GM19438 (cell line): Measurements from ENCODE around the gene DPYD.
"Not testable (repeated sequence)": the region's sequence is repeated elsewhere in the genome, so short reads cannot be mapped to it uniquely, and the experiment has no call there.

Experiments used
- ATAC-seq: cut with Tn5 transposase; IDR thresholded peaks from one replicate; pipeline ENCODE4 v1.9.1; 2021; ENCODE audit warnings: low read depth; ENCODE audit not compliant: unreplicated experiment

The DPYD gene

GRCh38 chr1:97252925-97253324, 667.9 kb downstream of the DPYD start:
- no peak for ATAC-seq

- no peak for ATAC-seq
These were observed 668.8 kb downstream of the DPYD start for GRCh38 chr1:97252076-97252475.

GRCh38 chr1:97247196-97247595, 673.6 kb downstream of the DPYD start:
- ATAC-seq = no peak

GRCh38 chr1:97245682-97246081, 675.2 kb downstream of the DPYD start:
- ATAC-seq = no peak

- ATAC-seq = no peak
These were observed 675.8 kb downstream of the DPYD start for GRCh38 chr1:97245026-97245425.

- ATAC-seq = no peak
These were observed 676.8 kb downstream of the DPYD start for GRCh38 chr1:97243973-97244560.

- ATAC-seq = no peak
These were observed 682.0 kb downstream of the DPYD start for GRCh38 chr1:97238816-97239215.

GRCh38 chr1:97231354-97231753, 689.5 kb downstream of the DPYD start:
- not testable (repeated sequence) for ATAC-seq

GRCh38 chr1:97212671-97213070, 708.2 kb downstream of the DPYD start:
- ATAC-seq = no peak

GRCh38 chr1:97210307-97210706, 710.5 kb downstream of the DPYD start:
- no peak for ATAC-seq

GRCh38 chr1:97209381-97209957, 711.4 kb downstream of the DPYD start:
- ATAC-seq = no peak

GRCh38 chr1:97207868-97208267, 713.0 kb downstream of the DPYD start:
- ATAC-seq = no peak

- no peak for ATAC-seq
These were observed 716.4 kb downstream of the DPYD start for GRCh38 chr1:97204468-97204867.

GRCh38 chr1:97202481-97203380, 718.1 kb downstream of the DPYD start:
- ATAC-seq = no peak

GRCh38 chr1:97201641-97202040, 719.2 kb downstream of the DPYD start:
- no peak for ATAC-seq

- no peak for ATAC-seq
These were observed 720.2 kb downstream of the DPYD start for GRCh38 chr1:97200595-97200994.

- no peak for ATAC-seq
These were observed 723.9 kb downstream of the DPYD start for GRCh38 chr1:97196825-97197516.

GRCh38 chr1:97192872-97193572, 727.8 kb downstream of the DPYD start:
- ATAC-seq = no peak

GRCh38 chr1:97190326-97190725, 730.5 kb downstream of the DPYD start:
- no peak for ATAC-seq

- ATAC-seq = no peak
These were observed 734.5 kb downstream of the DPYD start for GRCh38 chr1:97186381-97186780.
